NOMO-1 treated with DMSO at 0.1 percent for 48 hours (cell line): ENCODE data around the gene TBC1D1.
"Not testable (repeated sequence)": the region's sequence is repeated elsewhere in the genome, so short reads cannot be mapped to it uniquely, and the experiment has no call there.

ENCODE experiments used
- DNase-seq: peaks from one replicate; lab custom pipeline; 2025; ENCODE audit not compliant: unreplicated experiment; lab: John Stamatoyannopoulos, UW

The TBC1D1 gene

DNA sequence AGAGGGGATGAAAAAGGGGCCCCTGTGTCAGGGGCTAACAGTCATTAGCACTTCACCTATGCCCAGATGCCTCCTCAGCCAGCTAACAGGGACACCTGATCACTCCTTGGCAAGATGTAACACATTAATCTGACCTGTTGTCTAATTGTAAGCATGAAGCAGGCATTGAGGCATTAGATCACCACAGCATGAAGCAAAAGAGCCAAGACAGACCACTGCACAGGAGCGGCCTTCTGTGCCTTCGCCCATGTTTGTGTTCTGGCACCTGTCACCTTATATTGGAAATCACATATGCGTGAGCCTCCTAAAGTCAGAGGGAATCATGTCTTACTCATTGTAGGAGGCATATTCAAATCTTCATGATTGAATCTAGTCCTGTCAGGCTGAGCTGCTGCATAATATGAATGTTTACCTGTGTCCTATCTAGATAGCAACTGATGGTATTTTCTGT is 117.7 kb downstream of the TBC1D1 start:
- no peak for DNase-seq

DNA sequence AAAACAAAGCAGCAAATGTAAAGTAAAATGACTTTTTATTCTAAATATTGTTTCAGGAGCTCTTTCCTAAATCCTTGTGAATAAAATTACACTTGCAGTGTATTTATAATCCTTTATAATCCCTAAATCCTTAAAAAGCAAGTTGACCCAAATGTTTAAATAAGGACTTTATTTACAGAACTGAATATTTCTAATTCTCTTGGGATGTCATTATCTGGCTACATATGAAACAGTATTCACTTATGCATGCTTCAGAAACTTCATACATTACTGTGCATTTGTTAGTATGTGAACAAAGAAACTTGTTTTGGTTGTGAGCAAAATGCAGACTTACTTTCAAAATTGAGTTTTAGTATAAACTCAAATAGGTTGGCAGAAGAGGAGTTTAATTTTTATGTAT is 118.5 kb downstream of the TBC1D1 start:
- DNase-seq: no peak

DNA sequence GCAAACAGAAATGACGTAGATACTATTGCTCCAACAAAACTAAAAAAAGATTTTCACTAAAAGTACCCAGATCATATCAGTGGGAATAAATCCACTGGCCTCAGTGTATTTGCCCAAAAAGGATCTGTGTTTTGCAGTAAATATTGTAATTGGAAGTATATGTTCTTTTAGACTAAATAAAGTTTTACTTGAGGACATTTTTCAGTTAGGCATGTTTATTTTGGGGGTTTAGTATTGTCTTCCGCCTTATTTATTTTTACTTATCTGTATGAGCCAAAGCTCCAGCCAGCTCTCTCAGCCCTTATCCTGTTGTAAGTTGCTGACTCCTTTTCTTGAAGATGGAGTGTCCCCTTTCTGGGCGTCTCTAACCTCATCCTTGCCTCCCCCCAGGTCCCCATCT is 119.1 kb downstream of the TBC1D1 start:
- DNase-seq: no peak

DNA sequence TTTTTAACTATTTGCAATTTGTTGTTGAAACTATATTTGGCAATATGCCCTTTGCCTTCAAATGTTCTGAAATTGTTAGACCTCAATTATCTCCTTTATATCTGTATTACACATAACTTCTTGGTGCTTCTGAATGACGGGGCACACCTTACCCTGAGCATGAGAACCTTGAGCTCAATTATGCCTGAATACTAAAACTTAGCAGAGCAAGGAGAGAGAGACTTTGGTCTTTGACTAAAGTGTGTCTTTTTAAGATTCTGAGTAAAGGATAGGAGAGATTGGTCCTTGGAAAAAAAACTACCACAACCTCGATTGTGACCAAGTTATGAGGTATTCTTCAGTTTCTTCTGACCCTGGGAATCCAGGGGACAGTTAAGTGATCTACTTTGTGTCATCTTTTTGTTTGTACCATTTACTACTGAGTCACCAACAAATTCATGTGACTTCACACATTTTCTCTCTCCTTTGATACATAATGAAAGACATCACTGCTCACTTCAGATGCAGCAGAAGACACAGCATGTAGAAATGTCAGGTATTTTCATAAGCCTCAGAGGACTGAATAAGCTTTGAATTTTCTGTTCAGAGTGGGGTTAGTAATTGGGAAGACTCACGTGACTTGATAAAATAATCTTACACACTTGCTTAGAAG is 120.8 kb downstream of the TBC1D1 start:
- no peak for DNase-seq

DNA sequence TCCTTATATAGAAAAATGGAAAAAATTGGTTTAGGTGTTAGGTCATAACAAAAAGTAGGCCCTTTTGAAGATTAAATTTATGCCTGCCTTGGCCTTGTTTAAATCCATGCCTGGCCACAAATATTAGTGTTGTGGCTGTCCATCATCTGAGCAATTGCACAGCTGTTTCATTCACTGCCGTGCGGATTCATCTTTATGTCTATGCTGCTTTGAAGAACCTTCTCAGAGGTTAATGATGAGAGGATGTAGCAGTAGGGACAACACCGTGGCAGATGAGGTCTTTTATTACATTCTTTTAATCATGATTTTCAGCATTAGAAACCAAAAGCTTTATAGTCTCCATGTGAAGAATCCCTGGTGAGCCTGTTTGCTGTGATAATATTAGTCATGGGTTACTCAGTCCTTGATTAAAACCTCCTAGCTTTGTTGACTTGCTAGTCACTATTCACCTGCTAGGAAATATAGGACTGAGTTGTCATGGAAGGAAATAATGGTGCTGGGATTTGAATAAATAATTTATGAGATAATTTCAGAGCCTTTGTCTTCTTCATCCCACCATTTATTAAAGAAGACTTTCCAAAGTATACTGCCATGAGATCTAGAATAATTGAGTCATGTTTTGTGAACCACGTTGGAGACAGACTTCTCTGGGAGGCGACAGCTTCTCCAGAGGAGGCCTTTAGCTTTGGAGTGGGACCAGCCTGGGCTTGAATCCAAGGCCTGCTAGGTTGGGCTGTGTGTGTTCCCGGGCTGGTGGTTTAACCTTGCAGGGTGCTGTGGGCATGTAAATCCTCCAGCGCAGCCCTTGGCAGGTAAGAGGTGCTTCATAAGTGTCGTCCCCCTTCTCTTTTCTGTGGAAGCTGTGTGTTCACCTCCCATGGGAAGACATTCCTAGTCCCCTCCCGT is 122.8 kb downstream of the TBC1D1 start:
- no peak for DNase-seq

DNA sequence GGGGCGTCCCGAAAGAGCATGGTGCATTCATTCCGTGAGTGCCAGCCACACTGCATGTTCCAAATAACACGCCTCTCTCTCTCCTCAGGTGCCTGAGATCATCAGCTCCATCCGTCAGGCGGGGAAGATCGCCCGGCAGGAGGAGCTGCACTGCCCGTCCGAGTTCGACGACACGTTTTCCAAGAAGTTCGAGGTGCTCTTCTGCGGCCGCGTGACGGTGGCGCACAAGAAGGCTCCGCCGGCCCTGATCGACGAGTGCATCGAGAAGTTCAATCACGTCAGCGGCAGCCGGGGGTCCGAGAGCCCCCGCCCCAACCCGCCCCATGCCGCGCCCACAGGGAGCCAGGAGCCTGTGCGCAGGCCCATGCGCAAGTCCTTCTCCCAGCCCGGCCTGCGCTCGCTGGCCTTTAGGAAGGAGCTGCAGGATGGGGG is 123.6 kb downstream of the TBC1D1 start:
- no peak for DNase-seq

DNA sequence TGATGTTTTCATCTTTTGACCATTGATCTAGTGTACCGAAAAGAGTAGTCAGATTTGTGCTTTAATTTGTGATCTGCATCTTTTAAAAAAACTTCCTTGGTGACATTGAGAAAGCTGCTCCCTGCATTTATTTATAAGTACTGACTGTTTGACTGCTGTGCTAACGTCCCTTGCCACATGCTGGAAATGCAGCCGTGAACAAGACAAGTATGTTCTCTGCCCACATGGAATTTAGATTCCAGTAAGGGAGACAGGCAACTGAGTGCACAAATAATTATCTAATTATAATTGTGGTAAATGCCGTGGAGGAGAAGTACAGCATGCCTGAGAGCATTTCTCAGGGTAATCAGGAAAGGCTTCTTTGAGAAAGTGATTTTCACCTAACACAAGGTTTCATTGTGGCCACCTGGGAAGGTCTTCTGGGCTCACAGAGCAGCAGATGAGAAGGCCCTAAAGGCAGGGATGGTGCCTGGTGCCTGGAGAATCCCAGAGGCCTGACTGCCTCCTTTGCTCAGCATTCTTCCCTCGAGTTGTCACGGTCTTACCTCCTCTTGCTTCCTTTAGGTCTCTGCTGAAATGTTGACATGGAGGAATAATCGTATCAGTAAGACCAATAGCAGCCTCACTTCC is 125.1 kb downstream of the TBC1D1 start:
- DNase-seq: no peak

DNA sequence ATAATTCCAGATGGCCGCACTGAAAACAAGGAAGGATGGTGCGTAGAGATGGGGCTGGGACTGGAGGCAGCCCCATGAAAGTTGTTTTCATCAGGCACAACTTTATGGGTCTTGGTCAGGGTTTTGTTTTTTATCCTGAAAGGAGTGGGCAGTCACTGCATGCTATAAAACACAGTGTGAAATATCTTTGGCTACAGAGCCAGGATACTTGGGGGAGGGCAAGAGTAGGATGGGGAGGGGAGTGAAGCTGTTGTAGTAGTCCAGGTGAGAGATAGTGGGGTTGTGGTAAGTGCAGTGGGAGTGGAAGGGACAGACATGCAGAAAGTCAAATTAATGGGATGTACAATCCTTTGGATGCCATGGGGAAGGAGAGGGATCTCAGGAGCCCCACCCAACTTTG is 125.8 kb downstream of the TBC1D1 start:
- no peak for DNase-seq

DNA sequence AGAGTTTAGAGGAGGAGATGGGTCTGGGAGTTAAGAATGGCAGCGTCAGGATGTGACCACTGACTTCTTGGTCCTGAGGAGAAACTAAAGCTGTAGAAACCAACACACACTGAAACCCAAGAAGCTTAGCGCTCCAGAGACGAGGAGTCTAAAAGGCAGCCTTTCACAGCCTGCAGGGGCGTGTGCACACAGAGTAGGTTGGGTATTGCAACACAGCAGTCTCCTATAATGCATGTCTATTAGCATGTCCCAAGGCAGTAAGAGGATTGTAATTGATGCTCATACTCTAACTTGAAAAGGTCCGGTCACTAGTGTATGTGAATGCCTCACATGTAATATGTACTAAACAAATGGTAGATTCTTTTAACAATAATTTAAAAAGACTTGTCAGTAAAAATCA is 126.7 kb downstream of the TBC1D1 start:
- DNase-seq: peak; percentile 28

DNA sequence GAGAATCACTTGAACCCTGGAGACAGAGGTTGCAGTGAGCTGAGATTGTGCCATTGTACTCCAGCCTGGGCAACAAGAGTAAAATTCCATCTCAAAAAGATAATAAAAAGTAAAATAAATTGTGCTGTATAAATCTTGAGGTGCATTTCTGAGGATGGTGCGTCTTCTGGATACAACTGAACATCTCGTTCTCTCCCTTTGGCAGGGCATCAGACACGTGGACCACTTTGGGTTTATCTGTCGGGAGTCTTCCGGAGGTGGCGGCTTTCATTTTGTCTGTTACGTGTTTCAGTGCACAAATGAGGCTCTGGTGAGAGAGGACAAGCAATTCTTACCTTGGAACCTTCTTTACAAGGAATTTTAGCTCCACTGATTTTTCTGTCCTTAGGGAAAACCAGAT is 129.5 kb downstream of the TBC1D1 start:
- DNase-seq: no peak

DNA sequence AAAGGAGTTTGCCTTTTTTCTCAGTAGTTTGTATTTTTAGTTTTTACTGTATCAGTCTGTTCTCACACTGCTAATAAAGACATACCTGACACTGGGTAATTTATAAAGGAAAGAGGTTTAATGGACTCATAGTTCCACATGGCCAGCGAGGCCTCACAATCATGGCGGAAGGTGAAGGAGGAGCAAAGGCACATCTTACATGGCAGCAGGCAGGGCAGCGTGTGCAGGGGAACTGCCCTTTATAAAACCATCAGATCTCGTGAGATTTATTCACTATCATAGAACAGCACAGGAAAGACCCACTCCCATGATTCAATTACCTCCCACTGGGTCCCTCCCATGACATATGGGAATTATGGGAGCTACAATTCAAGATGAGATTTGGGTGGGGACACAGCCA is 130.1 kb downstream of the TBC1D1 start:
- DNase-seq: not testable (repeated sequence)

DNA sequence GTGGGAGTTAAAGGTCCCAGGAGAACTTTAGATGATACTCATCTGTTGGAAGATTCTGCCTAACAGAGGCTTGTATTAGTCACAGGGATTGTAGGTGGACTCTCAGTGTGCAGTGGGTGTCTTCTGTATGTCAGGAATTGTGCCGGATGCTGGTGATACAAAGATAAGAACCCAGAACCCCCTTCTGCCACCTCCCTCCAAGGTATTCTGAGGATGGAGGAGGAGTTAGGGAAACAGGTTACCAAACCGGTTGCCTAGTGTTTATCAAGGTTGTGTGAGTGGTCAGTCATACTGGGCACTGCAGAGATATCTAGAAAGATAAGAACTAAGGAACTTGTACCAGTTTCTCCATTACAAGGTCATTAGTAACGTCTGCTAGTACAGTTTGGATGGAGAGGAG is 130.9 kb downstream of the TBC1D1 start:
- DNase-seq: no peak

DNA sequence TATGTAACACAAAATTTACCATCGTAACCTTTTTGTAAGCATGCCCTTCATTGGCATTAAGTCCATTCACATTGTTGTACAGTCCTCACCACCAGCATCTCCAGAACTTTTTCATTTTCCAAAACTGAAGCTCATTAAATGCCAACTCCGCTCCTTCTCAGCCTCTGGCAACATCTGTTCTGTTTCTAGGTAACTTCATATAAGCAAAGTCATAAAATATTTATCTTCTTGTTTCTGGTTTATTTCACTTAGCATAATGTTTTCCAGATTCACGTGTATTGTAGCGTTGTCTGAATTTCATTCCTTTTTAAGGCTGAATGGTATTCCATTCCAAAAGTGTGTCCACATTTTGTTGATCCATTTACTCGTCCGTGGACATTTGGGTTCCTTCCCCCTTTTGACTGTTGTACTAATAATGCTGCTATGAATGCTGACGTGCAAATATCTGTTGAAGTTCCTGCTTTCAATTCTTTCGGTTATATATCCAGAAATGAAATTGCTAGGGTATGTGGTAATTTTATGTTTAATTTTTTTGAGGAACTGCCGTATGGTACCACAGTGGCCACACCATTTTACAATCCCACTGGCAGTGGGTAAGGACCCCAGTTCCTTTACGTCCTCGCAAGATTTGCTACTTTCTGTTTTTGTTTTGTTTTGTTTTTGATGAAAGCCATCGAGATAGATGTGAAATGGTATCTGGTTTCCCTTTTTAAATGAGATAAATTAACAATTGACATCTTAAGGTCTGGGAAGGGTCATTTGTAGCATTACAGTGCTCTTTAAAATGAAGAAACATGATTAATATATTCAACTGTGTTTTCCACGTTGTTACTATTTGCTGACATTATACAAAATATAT is 132.7 kb downstream of the TBC1D1 start:
- peak; percentile 74 for DNase-seq

DNA sequence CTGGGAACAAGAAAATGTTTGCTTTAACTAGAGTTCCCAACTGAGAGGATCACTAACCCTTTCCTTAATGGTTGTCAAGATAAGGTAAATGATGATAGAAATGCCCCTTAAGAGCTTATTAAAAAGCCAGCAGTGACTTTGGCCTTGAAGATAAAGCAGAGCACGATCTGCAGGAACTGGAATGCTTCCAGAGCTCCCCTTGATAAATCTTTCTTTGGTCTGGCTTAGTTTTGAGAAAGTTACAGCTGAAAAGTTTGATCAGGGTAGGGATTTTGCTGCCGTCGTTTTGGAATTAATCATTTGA is 133.3 kb downstream of the TBC1D1 start:
- no peak for DNase-seq

DNA sequence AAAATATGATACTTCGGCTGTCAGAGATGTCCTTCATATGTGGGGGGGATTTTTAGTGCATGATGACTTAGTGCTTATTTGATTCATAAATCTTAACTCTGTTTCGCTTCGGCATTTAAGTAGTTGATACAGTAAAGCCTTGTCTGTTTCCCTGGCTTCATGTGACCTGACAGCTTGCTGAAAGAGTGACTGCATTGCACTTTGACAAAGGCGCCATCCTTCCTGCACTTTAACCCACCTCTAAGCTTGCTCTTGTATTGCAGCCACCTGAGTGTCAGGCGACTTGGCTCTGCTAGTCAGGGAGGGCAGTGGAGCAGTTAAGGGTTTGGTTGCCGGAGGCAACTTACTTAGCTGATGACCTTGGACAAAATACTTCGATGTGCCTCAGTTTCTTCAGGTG is 134.8 kb downstream of the TBC1D1 start:
- no peak for DNase-seq

DNA sequence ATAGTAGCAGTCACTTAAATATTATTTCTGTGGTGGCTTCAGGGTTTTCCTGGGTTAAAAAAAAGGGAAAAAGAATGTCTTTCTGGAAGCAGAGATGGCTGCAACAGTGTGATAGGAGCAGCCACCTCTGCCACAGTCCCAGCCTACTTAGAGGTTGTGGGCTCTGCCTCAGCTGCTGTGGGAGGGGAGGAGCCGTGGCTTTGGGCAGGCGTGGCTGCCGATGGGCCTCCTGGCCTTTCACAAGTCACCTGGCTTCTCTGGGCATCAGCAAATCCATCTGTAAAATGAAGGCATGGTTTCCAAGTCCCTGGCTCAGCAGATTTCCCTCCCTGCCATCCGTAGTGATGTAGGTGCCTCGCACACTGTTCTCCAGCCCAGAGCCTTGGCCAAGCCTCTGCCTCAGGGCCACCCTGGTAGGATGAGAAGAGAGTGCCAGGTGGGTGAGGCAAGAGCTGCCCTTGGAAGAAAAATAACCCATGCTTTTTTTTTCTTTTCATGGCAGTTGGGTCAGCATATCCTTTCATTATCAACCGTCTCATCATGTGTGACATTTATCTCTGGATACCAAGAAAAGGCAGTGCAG is 135.4 kb downstream of the TBC1D1 start:
- DNase-seq: no peak

DNA sequence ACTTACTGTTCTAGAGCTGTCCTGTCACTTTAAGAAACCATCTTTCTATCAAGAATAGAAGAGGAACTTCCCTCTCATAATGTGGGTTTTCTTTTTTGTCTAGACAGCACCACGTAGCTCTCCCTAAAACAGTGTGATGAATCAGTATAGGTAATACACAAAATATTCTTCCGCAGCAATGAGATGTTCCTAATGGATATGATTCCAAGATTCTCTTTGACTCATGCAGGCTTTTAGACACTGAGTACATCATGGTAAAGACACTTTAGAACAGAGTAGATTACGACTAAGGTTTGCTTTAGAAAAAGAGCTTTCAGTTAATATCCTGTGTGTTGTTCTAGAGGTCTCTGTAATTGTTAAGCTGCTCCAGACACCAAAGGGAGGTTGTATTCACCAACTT is 139.1 kb downstream of the TBC1D1 start:
- DNase-seq: peak; percentile 56

DNA sequence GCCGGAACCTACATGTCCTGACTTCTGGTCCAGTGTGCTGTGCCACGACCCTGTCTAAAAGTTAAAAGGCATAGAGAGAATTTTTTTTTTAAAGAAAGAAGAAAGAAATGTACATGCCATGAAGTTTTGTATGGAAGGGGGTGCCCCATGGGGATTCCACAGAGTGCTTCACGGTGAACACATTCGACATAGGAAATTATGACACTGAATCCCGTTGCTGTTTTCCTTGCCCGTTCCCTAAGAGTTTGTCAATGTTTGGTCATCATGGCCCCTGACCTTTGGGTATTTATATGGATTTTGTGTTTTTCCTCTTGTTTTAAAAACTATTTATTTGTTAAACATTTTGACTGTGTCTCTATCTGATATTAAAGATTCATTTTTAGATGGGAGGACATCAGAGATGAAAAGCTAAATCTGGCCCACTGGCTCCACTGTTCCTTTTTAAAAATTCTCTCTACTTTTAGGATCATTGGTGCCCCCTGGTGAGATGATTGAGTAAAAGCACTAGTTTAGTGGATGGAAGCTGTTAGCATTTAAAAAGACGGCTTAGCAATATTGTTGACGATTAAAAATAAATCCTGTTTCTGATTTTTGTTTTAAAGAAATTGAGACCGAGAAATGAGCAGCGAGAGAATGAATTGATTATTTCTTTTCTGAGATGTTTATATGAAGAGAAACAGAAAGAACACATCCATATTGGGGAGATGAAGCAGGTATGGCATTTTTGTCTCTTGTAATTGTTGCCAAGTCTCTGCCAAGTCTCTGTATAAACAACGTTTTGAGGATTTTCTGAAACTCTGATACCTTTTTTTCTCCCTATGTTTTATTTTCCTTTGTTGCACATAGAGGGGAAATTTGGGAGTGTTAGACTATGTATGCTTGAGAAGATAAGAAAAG is 144.3 kb downstream of the TBC1D1 start:
- peak; percentile 76 for DNase-seq

DNA sequence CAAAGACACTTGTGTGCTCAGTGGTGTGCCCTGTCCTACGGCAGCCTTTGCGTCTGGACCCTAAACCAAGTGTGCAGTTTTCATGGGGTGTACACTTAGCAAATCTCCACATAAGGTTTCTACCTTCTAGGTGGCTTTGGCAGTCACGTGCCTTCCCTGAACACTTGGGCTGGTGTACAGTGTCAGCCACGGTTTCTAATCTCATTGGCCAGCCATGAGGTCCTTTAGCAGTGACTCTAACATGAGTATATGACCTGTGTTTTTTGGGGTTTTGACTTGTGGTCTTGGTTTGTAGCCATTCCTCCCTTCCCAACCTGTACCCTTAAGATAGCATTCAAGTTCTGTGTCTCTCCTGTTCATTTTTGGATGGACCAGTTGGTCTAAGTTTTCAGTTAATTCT is 145.7 kb downstream of the TBC1D1 start:
- DNase-seq: no peak

DNA sequence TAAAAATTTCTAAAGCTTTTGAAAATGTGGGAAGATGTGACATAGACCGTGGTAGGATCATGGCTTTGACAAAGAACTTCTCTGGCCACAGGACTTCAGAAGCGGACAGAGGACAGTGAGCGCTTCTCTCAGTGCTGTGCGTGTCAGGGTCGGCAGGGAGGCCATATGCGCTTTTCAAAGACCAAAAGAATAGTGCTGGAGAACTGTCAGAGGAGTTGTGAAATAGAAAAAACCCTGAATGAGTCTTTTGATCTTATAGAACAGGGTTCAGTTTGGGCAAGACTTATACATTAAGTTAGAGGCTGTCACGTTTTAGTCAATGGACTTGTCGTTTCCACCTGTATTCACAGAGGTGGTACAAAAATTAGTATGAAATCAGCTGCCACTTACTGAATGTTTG is 146.7 kb downstream of the TBC1D1 start:
- no peak for DNase-seq
